Measurements from ENCODE around the gene ARL15.

Gene ARL15

GRCh38 chr5:54254482-54255198 lies 55.7 kb downstream of the ARL15 start:
- no peak for DNase-seq
- H3K36me3 ChIP-seq (ENCODE audit: control insufficient read depth in 4 of 4, insufficient read depth in 4 of 4, low read length in 3 of 4) = no peaks in the 10 kb centered on the region
- no peaks in the 10 kb centered on the region for H3K27me3 ChIP-seq (replicated peaks in 2 of 5; ENCODE audit: control insufficient read depth in 4 of 5, insufficient read depth in 5 of 5, low read length in 4 of 5)
- no peak overlapping the region for H3K27ac ChIP-seq (ENCODE audit: insufficient read depth in 1 of 2, low read depth in 1 of 2, low read length in 2 of 2, poor library complexity in 1 of 2, severe bottlenecking in 2 of 2)
- 94% methylated on average over 3 of the region's 6 CpGs for WGBS (ENCODE audit: insufficient coverage)
- H3K4me1 ChIP-seq (ENCODE audit: control extremely low read depth in 1 of 4, control insufficient read depth in 4 of 4, insufficient read depth in 4 of 4, low read length in 3 of 4) = peaks cover 0 to 3% (median 2%) of the 10 kb centered on the region in 4 experiments
- no peak overlapping the region for H3K4me3 ChIP-seq (ENCODE audit: control insufficient read depth in 1 of 7, extremely low read depth in 1 of 7, insufficient read depth in 4 of 7, low read depth in 2 of 7, low read length in 6 of 7)
- ChIA-PET CTCF (interaction anchor here (0.7 to 1.4 kb wide), 4 partner anchors 11 to 235 kb away, joined by 3 to 6 read pairs (median 3); no protein-coding TSS in a partner anchor), POLR2A (no interaction called here)
- no peaks in the 10 kb centered on the region for H3K9me3 ChIP-seq (ENCODE audit: control extremely low read depth in 1 of 5, control insufficient read depth in 4 of 5, insufficient read depth in 2 of 5, low read depth in 1 of 5, low read length in 4 of 5)

- no peaks in the 10 kb centered on the region for H3K9me3 ChIP-seq (ENCODE audit: control extremely low read depth in 1 of 5, control insufficient read depth in 4 of 5, insufficient read depth in 2 of 5, low read depth in 1 of 5, low read length in 4 of 5)
- H3K27ac ChIP-seq (ENCODE audit: insufficient read depth in 1 of 2, low read depth in 1 of 2, low read length in 2 of 2, poor library complexity in 1 of 2, severe bottlenecking in 2 of 2) = no peak overlapping the region
- H3K36me3 ChIP-seq (ENCODE audit: control insufficient read depth in 4 of 4, insufficient read depth in 4 of 4, low read length in 3 of 4) = no peaks in the 10 kb centered on the region
- no peak for DNase-seq
- H3K27me3 ChIP-seq (replicated peaks in 2 of 5; ENCODE audit: control insufficient read depth in 4 of 5, insufficient read depth in 5 of 5, low read length in 4 of 5) = no peaks in the 10 kb centered on the region
- ChIA-PET POLR2A (interaction anchor here (0.6 kb wide), 2 partner anchors 18 to 367 kb away, joined by 3 read pairs; no protein-coding TSS in a partner anchor), CTCF (interaction anchor here (1.6 kb wide), 1 partner anchor 18 kb away, joined by 5 read pairs; no protein-coding TSS in a partner anchor)
- no peak overlapping the region for H3K4me3 ChIP-seq (ENCODE audit: control insufficient read depth in 1 of 7, extremely low read depth in 1 of 7, insufficient read depth in 4 of 7, low read depth in 2 of 7, low read length in 6 of 7)
- peaks cover 3 to 11% (median 7%) of the 10 kb centered on the region in 4 experiments for H3K4me1 ChIP-seq (ENCODE audit: control extremely low read depth in 1 of 4, control insufficient read depth in 4 of 4, insufficient read depth in 4 of 4, low read length in 3 of 4)
- 100% methylated on average over 1 of the region's 1 CpG for WGBS (ENCODE audit: insufficient coverage)
Measured at GRCh38 chr5:54251981-54252380, 58.4 kb downstream of the ARL15 start.

- DNase-seq = peak; percentile 50 to 86 (median 78)
- ChIA-PET POLR2A (interaction anchor here (0.6 kb wide), 1 partner anchor 111 kb away, joined by 5 read pairs; no protein-coding TSS in a partner anchor), CTCF (interaction anchor here (0.6 to 4.6 kb wide), 2 partner anchors 240 to 934 kb away, joined by 4 to 21 read pairs; no protein-coding TSS in a partner anchor)
- peaks cover 3 to 11% (median 7%) of the 10 kb centered on the region in 4 experiments for H3K4me1 ChIP-seq (ENCODE audit: control extremely low read depth in 1 of 4, control insufficient read depth in 4 of 4, insufficient read depth in 4 of 4, low read length in 3 of 4)
- H3K27ac ChIP-seq (ENCODE audit: insufficient read depth in 1 of 2, low read depth in 1 of 2, low read length in 2 of 2, poor library complexity in 1 of 2, severe bottlenecking in 2 of 2) = no peak overlapping the region
- no peaks in the 10 kb centered on the region for H3K9me3 ChIP-seq (ENCODE audit: control extremely low read depth in 1 of 5, control insufficient read depth in 4 of 5, insufficient read depth in 2 of 5, low read depth in 1 of 5, low read length in 4 of 5)
- 27% methylated on average over 3 of the region's 4 CpGs for WGBS (ENCODE audit: insufficient coverage)
- H3K4me3 ChIP-seq (ENCODE audit: control insufficient read depth in 1 of 7, extremely low read depth in 1 of 7, insufficient read depth in 4 of 7, low read depth in 2 of 7, low read length in 6 of 7) = no peak overlapping the region
- no peaks in the 10 kb centered on the region for H3K36me3 ChIP-seq (ENCODE audit: control insufficient read depth in 4 of 4, insufficient read depth in 4 of 4, low read length in 3 of 4)
- H3K27me3 ChIP-seq (replicated peaks in 2 of 5; ENCODE audit: control insufficient read depth in 4 of 5, insufficient read depth in 5 of 5, low read length in 4 of 5) = no peaks in the 10 kb centered on the region
Measured at GRCh38 chr5:54249210-54250028, 61.0 kb downstream of the ARL15 start.

- Histone ChIP-seq H3K9me3 (ENCODE audit: control extremely low read depth in 1 of 5, control insufficient read depth in 4 of 5, insufficient read depth in 2 of 5, low read depth in 1 of 5, low read length in 4 of 5) (no peaks in the 10 kb centered on the region), H3K4me1 (ENCODE audit: control extremely low read depth in 1 of 4, control insufficient read depth in 4 of 4, insufficient read depth in 4 of 4, low read length in 3 of 4) (peaks cover 3 to 11% (median 7%) of the 10 kb centered on the region in 4 experiments), H3K27me3 (replicated peaks in 2 of 5; ENCODE audit: control insufficient read depth in 4 of 5, insufficient read depth in 5 of 5, low read length in 4 of 5) (no peaks in the 10 kb centered on the region), H3K4me3 (ENCODE audit: control insufficient read depth in 1 of 7, extremely low read depth in 1 of 7, insufficient read depth in 4 of 7, low read depth in 2 of 7, low read length in 6 of 7) (no peak overlapping the region), H3K36me3 (ENCODE audit: control insufficient read depth in 4 of 4, insufficient read depth in 4 of 4, low read length in 3 of 4) (no peaks in the 10 kb centered on the region), H3K27ac (ENCODE audit: insufficient read depth in 1 of 2, low read depth in 1 of 2, low read length in 2 of 2, poor library complexity in 1 of 2, severe bottlenecking in 2 of 2) (no peak overlapping the region)
- POLR2A ChIA-PET = no interaction called here
- no peak for DNase-seq
- WGBS (ENCODE audit: insufficient coverage) = 13% methylated on average over 1 of the region's 5 CpGs
- CTCF ChIA-PET = interaction anchor here (0.8 to 4.6 kb wide), 7 partner anchors 11 to 242 kb away, joined by 3 to 21 read pairs (median 5); no protein-coding TSS in a partner anchor
Measured at GRCh38 chr5:54247226-54247625, 63.1 kb downstream of the ARL15 start.

- H3K27me3 ChIP-seq (replicated peaks in 2 of 5; ENCODE audit: control insufficient read depth in 4 of 5, insufficient read depth in 5 of 5, low read length in 4 of 5) = no peaks in the 10 kb centered on the region
- DNase-seq = peak; percentile 43 to 65 (median 58)
- no peaks in the 10 kb centered on the region for H3K9me3 ChIP-seq (ENCODE audit: control extremely low read depth in 1 of 5, control insufficient read depth in 4 of 5, insufficient read depth in 2 of 5, low read depth in 1 of 5, low read length in 4 of 5)
- 64% methylated on average over 2 of the region's 4 CpGs for WGBS (ENCODE audit: insufficient coverage)
- H3K36me3 ChIP-seq (ENCODE audit: control insufficient read depth in 4 of 4, insufficient read depth in 4 of 4, low read length in 3 of 4) = no peaks in the 10 kb centered on the region
- H3K4me1 ChIP-seq (ENCODE audit: control extremely low read depth in 1 of 4, control insufficient read depth in 4 of 4, insufficient read depth in 4 of 4, low read length in 3 of 4) = peaks cover 0 to 3% (median 0%) of the 10 kb centered on the region in 4 experiments
- no peak overlapping the region for H3K4me3 ChIP-seq (ENCODE audit: control insufficient read depth in 1 of 7, extremely low read depth in 1 of 7, insufficient read depth in 4 of 7, low read depth in 2 of 7, low read length in 6 of 7)
- CTCF ChIA-PET = interaction anchor here (0.5 to 4.1 kb wide), 26 partner anchors 9 to 629 kb away, joined by 3 to 31 read pairs (median 5); no protein-coding TSS in a partner anchor
- POLR2A ChIA-PET = no interaction called here
- H3K27ac ChIP-seq (ENCODE audit: insufficient read depth in 1 of 2, low read depth in 1 of 2, low read length in 2 of 2, poor library complexity in 1 of 2, severe bottlenecking in 2 of 2) = no peak overlapping the region
Measured at GRCh38 chr5:54243483-54244080, 66.8 kb downstream of the ARL15 start.

GRCh38 chr5:54242297-54242696 lies 68.1 kb downstream of the ARL15 start:
- Histone ChIP-seq H3K9me3 (ENCODE audit: control extremely low read depth in 1 of 5, control insufficient read depth in 4 of 5, insufficient read depth in 2 of 5, low read depth in 1 of 5, low read length in 4 of 5) (no peaks in the 10 kb centered on the region), H3K27me3 (replicated peaks in 2 of 5; ENCODE audit: control insufficient read depth in 4 of 5, insufficient read depth in 5 of 5, low read length in 4 of 5) (no peaks in the 10 kb centered on the region), H3K36me3 (ENCODE audit: control insufficient read depth in 4 of 4, insufficient read depth in 4 of 4, low read length in 3 of 4) (no peaks in the 10 kb centered on the region), H3K27ac (ENCODE audit: insufficient read depth in 1 of 2, low read depth in 1 of 2, low read length in 2 of 2, poor library complexity in 1 of 2, severe bottlenecking in 2 of 2) (no peak overlapping the region), H3K4me3 (ENCODE audit: control insufficient read depth in 1 of 7, extremely low read depth in 1 of 7, insufficient read depth in 4 of 7, low read depth in 2 of 7, low read length in 6 of 7) (no peak overlapping the region), H3K4me1 (ENCODE audit: control extremely low read depth in 1 of 4, control insufficient read depth in 4 of 4, insufficient read depth in 4 of 4, low read length in 3 of 4) (peaks cover 0 to 2% (median 0%) of the 10 kb centered on the region in 4 experiments)
- ChIA-PET CTCF (interaction anchor here (0.9 to 4.1 kb wide), 3 partner anchors 69 to 183 kb away, joined by 3 to 31 read pairs (median 7); no protein-coding TSS in a partner anchor), POLR2A (no interaction called here)
- WGBS (ENCODE audit: insufficient coverage) = 100% methylated on average over 2 of the region's 5 CpGs
- no peak for DNase-seq
